HG02798 (cell line): Measurements from ENCODE around the gene PDE6H.

Experiments
- ATAC-seq: cut with Tn5 transposase; IDR thresholded peaks from one replicate; pipeline ENCODE4 v1.9.1; 2021; ENCODE audit warnings: mild to moderate bottlenecking; ENCODE audit not compliant: unreplicated experiment, poor library complexity

The PDE6H gene

DNA sequence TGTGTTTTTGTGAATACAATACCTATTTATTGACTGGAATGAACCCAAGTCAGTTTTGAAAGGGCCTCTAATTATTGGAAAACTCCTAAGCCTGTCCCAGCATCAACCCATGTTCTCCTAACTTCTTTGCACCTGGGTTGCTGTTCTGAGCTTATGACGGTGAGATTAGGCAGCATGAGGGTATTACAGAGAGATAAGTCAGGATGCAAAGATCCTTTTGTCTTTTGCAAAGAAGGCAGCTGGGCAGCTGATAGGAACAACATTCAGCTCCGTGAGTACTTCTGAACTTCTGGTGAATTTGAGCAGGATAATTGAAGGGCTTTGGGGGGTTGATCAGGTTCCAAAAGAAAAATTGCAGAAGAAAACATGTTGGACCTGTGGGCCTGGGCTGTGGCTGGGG lies at the start of gene PDE6H:
TSS of gene PDE6H (plus strand) at position 227 of the 400 bp plus-strand sequence. CDS start 4,971 bp downstream, outside the sequence.
- no peak for ATAC-seq

DNA sequence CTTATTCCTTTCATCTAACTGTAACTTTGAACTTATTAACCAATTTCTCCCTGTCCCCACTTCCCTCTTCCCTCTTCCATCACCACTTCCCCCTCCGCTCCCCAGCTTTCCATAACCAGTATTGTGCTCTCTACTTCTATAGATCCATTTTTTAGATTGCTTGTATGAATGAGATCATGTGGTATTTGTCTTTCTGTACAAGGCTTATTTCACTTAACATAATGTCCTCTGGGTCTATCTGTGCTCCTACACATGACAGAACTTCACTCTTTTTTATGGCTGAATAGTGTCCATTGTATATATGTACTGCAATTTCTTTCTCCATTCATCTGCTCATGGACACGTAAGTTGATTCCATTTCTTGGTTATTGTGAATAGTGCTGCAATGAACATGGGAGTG lies 48.9 kb upstream of the PDE6H start:
- ATAC-seq = no peak

DNA sequence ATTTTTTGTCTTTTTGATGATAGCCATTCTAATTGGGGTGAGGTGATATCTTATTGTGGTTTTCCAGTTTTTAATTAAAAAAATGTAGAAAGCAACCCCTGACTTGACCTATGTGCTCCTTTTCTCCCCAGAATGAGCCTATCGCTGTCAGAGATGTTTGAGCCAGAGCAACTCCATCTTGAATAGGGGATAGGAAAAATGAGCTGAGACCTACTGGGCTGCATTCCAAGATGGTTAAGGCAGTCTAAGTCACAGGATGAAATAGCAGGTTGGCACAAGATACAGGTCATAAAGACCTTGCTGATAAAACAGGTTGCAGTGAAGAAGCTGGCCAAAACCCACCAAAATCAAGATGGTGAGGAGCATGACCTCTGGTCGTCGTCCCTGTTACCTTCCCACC lies 48.3 kb upstream of the PDE6H start:
- ATAC-seq = no peak

DNA sequence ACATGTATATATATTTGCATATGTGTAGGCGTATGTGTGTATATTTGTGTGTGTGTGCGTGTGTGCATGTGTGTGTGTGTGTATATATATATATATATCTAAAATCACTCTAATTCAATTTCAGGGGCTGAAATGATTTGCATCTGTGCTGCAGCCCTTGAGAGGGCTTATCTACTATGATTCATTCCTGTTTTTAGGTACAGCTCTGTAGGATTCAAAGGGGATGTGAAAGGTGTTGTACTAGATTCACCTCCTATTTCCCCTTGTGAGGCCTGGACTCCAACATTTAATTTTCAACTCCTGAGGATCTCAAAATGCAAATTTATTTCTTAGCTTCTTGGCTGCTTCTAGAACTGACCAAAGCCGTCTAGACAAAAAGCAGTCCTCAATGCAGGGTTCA lies 45.6 kb upstream of the PDE6H start:
- ATAC-seq = no peak

DNA sequence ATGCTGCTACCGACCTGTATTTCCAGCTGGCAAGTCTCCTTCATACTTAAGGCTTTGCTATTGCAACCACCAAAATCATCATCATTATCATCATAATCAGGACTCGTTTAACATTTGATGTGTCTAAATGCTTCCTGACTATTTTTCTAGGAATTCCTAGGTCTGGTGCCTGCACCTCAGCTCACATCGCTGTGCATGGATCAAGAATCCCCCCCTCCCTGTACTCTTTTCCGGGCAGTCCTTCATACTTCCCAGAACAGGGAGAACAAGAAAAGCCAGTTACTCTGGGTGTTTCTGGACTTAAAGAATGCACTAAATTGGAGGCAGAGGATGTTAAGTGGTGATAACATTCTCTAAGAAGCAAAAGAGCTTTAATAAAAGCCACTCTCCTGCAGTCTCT lies 43.9 kb upstream of the PDE6H start:
- no peak for ATAC-seq

DNA sequence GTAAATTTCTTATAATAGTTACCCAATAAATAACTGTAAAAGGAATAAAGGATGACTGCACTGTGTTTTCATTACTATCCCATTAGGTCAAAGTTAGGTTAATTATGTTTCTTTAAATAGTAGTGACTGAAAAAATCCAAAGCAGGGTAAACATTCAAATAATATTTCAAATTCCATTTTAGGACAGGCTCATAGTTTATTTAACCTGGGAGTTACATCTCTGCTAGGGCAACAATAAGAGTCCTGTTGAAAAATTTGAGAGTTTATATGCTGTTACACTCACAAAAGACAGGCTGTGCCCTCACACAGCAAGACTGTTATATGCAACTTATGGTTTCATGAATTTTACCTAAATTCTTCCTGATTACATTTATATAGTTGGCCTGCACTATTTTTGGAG lies 42.5 kb upstream of the PDE6H start:
- no peak for ATAC-seq

DNA sequence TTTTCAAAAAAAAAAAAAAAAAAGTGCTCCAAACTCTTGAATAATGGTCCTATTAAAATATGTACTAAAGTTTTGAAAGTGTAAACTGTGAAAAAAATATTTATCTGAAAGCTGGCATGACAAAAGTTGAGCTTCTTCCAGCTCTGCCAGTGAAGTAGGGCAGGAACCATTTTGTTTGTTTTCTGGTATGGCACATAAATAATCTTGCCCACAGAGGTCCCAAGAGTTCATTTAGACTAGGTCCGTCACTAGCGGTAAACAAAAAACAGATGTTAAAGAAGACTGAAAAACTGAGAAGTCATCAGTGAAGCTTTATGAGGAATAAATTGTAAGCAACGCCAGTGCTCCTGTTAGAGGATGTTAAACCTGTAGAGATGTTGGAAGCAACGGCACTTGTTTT lies 41.5 kb upstream of the PDE6H start:
- ATAC-seq = no peak

DNA sequence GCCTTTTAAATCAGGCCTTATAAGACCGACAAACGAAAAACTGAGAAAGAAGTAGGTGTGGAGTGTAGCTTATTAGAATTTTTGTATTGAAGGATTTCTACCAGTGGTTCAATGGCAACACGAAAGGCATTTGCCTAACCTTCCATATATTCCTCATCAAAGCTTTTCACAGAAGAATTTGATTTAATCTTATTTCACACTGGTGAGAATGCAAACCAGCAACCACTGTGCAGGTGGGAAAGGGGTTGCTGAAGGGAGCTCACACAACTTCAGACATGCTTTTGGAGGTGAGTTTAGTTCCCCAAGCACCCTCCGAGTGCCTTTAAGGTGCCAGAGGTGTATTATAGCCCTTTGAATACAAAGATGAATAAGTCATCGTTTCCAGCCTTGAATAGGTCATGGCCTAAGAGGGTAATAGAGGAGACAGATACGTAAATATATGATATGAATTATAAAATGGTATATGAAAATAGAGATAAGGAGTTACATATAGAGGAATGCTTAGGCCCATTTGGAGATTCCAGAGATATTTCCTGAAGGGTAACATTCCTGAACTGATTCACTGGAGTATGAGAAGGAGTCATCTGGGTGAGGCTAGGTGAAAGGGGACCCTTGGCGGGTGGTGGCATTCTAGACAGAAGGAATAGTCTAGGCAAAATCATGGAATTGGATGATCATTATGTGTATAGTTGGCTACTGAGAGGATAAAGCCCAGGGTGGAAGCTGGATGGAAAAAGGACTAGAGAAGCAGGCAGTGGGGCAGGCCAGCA lies 40.9 kb upstream of the PDE6H start:
- ATAC-seq = no peak

DNA sequence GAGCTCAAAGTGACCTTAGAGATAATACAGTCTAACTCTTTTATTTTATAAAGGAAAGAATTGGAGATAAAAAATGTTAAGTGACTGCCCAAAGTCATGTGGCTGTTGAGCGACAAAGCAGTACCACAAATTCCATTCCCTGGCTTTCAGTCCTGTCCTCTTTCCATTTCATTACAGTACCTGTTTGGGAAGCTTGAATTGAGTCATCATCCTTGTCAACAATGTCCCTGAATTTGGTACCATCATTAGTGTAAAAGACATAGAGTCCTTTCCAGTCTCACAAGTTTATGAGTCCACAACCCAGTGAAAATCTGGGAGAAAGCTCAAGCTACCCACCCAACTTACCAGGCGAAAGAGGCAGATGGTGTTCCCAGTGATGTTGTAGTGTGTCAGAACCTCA lies 38.3 kb upstream of the PDE6H start:
- ATAC-seq = no peak

DNA sequence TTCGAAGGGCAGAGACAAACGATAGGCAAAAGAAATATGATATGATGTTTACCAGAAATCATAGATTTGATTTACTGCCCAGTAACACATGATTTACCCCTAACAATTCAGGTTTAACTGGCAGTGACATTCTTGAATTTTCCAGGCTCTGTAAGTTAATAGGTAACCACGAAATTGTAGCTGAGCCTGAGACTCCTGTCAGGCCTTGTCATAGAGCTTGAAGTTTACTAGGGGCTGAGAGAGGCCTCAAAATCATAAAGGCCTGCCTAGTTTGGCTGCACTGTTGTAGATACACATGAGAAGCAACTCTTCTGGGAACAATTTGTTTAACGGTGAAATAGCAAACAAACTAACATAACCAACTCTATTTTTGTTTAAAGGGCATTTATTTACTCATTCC lies 37.8 kb upstream of the PDE6H start:
- no peak for ATAC-seq

DNA sequence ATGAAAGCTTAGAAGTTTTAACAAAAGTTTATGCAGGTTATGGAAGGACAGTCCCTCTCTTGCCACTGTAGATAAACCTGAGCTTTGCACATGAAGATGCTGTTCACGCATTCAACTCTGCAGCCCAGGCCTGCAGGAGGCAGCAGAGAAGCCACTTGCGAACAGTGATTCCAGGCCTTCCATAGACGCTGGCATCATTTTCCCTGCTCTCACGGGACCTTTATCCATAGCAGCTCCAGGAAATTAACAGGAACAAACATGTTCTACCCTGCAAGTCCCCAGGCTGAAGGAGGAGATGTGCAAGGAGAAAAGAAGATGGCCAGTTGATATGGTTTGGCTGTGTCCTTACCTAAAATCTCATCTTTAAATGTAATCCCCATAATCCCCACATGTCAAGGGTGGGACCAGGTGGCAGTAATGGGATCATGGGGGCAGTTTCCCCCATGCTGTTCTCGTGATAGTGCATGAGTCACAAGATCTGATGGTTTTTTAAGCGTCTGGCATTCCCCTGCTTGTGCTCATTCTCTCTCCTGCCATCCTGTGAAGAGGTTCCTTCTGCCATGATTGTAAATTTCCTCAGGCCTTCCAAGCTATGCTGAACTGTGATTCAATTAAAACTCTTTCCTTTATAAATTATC lies 36.5 kb upstream of the PDE6H start:
- no peak for ATAC-seq

DNA sequence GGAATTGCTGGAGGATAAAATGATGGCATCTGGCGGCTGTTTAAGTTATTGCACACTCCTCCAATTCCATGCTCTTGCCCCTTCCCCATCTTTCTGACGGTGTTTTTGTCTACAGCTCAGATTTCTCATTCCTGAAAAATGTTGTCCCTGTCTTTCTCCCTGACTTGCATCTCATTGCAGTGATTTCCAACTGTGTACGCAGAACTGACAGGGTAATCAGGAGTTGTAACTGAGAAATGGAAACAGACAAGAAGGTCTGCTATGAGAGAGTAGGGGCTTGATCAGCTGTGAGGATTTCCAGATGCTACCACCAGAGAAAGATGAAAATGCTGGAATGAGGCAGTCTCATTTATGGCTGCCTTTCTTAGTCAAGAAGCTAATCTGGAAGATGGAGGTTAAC lies 35.8 kb upstream of the PDE6H start:
- ATAC-seq = no peak

DNA sequence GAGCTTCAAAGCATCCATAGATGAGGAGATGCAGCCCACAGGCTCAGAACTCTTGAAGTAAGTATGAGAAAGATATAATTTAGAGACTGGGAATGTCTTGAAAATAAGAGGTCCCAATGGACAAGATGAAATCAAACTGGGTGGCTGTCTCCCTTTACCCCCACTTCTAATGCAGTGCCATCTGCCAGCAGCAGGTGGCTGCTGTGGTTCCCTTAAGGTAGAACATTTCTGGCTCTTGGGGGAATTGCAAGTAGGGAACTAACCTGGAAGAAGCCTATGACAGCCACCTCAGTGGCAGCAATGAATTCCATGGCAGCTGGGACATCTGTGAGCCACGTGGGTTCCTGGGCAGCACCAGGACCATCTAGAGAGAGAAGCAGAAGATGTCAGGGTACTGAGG lies 35.2 kb upstream of the PDE6H start:
- ATAC-seq = peak; percentile 55

DNA sequence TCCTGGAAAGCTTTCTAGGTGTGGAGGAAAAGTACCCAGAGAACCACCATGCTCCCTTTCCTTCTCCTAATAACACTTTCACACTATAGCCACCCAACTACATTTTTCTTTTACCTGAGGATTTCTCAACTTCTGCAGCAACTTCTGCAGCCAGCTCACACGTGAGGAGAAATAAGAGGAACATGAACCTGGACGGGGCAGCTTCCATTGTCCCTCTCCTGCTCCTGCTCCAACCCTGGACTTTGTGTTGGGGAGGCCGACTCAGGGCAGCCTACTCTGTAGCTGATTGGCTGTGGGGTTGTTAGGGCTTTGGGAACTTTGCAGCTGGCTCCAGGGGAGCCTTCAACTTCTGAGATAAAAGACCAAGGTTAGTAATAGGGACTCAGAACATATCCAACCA lies 34.5 kb upstream of the PDE6H start, which contains the start of gene ERP27:
TSS of gene ERP27 (minus strand) at position 237 of the 400 bp plus-strand sequence. CDS start at position 208, 29 bp downstream.
- ATAC-seq = no peak

DNA sequence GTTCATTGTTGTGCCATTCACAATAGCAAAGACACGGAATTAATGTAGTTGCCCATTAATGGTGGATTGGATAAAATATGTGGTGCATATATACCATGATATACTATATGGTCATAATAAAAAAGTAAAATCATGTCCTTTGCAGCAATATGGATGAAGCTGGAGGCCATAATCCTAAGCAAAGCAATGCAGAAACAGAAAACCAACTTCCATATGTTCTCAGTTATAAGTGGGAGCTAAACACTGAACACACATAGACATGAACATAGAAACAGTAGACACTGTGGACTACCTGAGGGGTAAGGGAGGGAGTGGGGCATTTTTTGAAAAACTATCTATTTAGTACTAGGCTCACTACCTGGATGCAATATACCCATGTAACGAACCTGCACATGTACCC lies 31.5 kb upstream of the PDE6H start:
- ATAC-seq = no peak

DNA sequence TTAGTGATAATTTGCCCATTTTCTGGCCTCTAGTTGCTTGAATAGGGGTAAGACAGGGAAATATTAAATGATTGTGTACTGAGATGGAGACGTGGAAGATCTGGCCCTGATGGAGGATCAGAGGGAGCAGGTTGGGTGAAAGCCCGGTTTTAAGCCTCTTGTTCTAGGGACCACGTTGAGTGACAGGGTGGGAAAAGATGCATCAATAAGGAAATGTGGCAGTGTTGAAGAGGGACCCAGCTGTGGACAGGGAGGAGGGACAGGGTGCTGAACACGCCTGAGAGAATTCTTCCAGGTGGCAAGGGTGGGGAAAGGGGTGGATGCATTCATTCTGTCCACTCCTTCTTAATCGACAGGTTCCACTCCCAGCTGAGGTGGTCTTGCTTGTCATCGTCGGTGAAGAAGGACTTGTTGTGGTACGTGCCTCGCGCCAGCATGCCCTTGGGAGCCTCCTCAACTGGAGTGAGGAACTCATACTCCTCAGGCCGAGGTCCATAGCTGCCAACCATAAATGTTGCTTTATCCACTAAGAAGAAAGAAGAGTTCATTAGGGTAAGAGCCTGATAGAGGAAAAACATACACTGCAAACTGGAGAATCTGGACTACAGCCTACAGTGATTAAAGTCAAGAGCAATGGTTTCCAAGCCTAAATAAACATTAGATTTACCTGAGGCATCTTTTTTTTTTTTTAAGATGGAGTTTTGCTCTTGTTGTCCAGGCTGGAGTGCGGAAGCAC lies 30.5 kb upstream of the PDE6H start:
- no peak for ATAC-seq

DNA sequence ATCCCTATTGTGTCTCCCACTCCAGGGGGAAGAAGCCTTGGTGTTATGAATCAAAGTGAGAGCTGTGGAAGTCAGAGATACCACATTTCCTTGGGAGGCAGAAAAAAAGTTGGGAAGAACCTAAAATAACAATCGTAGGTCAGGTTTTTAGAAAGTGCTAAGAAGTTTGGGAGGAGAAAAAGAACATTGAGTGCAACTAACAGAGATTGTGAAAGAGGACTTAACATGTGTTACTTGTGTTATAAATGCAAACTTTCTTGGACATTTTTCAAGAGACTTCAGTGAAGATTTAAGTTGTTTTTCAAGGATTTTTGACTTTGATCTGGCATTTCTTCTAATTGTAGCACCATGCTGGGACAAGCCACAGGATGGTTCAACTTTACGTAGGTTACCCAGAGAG lies 26.7 kb upstream of the PDE6H start:
- no peak for ATAC-seq

DNA sequence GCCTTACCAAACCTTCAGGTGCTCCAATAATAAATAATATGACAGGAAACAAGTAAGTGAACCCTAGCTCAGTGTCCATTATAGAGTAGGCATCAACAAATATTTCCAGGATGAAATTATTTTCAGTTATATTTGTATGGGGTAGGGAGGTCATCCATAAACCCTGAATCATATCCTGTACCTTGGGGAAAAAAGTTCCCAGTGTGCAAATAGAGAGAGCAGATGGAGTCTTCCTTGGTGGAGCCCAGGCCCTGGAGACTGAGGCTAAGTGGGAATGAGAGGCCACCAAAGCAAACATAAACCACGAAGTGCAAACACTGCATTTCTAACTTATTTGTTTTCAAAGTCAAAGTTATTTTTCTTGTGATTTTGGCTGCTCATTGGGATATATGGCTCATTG lies 26.0 kb upstream of the PDE6H start:
- no peak for ATAC-seq

DNA sequence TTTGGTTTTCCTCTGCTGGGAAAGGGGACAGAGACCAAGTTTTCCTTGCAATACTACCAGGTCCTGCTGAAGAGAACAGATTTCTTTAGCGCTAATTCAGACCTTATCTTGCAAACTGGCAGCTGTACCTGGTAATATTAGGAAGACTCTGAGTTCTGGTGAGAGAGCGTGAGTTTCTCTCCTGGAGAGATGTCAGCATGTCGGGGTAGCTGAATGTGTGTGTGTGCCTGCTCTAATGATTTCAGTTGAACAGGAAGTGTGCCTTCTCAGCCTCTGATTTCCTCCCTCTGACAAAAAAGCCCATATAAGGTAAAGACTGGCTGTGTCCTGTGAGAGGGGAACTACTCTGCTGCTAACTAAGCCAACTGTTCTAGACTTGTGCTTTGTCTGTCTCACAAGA lies 24.2 kb upstream of the PDE6H start:
- ATAC-seq = peak; percentile 95

DNA sequence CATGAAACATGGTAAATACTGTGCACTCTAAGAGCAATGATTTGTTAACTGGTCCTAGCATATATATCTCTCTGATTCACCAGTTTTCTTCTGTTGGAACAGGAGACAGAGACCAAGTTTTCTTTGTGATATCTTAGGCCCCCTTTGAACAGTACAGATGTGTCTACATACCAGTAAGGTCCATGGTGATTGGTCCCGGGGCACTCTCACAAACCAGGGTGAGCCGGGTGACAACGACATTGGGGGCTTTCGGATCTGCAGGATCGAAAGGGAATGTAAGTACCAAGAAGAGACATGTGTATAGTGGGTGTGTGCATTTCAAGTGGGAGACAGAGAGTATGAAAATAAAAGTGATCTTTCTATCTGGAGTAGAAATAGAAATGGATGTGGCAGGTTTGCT lies 23.2 kb upstream of the PDE6H start:
- ATAC-seq = no peak

DNA sequence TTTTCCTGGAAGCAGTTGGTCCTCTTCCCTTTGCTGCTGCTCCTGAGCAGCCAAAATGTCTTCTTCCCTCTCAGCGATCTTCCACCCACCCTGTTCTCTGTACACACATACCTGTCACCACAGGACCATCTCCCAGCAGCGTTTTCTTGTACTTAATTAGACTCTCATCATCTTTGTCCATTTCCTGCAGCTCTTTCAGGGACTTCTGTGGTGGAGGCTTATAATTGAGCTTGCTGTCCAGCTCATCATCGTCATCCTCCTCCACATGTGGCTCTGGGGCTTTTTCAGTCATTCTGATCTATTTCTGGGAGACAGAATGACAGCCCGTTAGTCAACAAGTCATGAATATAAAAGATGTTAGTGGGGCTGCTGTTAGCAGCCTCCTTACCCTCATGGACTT lies 22.4 kb upstream of the PDE6H start:
- no peak for ATAC-seq
